Colonic mucosa (tissue), 4 donors: ENCODE results near the gene FOXF2. TPM values are rescaled to one million over a fixed set of nuclear protein-coding genes. Genes with fewer than 3 reads are reported as not detected.

ENCODE experiments used
- DNase-seq: peaks from one replicate; pipeline ENCODE4 v3.0.0-alpha.2; 2020
- H3K27ac ChIP-seq: fragments of 200-600 bp; one replicate; pipeline ENCODE4 v1.8.0; 2021
- H3K27me3 ChIP-seq: fragments of 200-600 bp; one replicate; pipeline ENCODE4 v1.8.0; 2021
- H3K36me3 ChIP-seq: fragments of 200-600 bp; one replicate; pipeline ENCODE4 v1.8.0; 2021
- H3K4me1 ChIP-seq: fragments of 200-600 bp; one replicate; pipeline ENCODE4 v1.8.0; 2021; ENCODE audit warnings: mild to moderate bottlenecking
- H3K4me3 ChIP-seq: fragments of 200-600 bp; one replicate; pipeline ENCODE4 v1.8.0; 2021
- H3K9ac ChIP-seq, 2 donors: one replicate each; pipeline ENCODE4 v1.7.0; 2013; ENCODE audit warnings: control low read depth in 2 of 2, low read depth in 2 of 2, low read length in 2 of 2
- H3K9me3 ChIP-seq: fragments of 200-600 bp; one replicate; pipeline ENCODE4 v1.8.0; 2021
- intact Hi-C: fragments of 100-400 bp; cut with DNase I; formaldehyde crosslinking; loops from one replicate; pipeline ENCODE4 v1.14.1; 2022
- total RNA-seq, 2 donors: library from RNA; stranded (reverse); fragmentation: NEBNext Ultra II Directional in 1 of 2; extraction: Animal tissue kit (Norgen Biotek cat#: 25700) in 1 of 2; gene quantifications; one replicate each; pipeline ENCODE4 v1.2.1, GENCODE V29; 2021
- TF ChIP-seq, protein P1 (sequence below): fragments of 200-600 bp; IDR thresholded peaks from one replicate; pipeline ENCODE4 v1.8.0; 2022; ENCODE audit warnings: antibody characterized with exemption, mild to moderate bottlenecking
- donor health status: healthy.
- donor health status: DM: no; HTN: no; CAD: no.
- donor health status: DM: no; HTN: no; CAD: no.

Gene FOXF2
- total RNA-seq, 2 donors from 2014 or later: 4.2 to 8.4 TPM

DNA sequence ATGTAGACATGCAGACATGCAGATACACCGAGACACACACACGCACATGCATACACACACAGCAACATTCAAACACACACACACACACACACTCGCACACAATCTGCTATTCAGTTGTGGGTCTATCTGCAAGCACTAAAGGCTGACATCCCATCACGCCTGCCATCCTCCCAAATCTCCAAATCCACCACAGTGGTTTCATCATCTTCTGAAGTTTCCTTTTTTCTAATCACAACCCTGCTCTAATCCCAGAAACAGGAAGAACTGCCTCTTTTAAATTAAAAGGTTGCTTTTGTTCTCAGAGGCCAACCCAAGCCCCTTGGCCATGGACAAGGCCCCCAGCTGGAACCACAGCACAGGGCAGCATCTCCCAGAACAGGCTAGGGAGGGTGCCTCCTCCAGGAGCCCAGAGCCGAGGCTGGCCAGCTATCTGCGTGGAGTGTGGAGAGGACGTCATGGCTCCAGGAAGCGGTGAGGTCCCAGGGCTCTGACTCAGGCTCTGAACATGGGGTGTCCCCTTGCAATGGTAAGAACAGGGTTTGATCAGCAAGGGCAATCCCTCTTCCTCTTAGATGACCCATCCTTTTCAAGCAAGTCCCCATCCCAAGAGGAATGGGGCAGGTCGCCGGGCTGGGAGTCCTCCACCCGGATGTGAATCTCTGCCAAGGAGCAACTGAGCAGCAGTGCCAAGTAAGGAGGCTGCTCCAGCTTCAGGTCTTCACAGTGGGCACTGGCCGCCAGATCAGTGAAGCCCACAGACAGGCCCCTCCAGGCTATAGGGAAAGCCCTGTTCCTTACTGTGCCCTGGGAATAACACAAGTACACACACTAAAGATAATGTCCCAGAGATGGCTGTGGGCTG lies 14.7 kb downstream of the FOXF2 start:
- Histone ChIP-seq H3K36me3 (no peaks in the 10 kb centered on the region), H3K9me3 (no peaks in the 10 kb centered on the region), H3K4me3 (no peak overlapping the region), H3K4me1 (no peaks in the 10 kb centered on the region), H3K27me3 (no peaks in the 10 kb centered on the region), H3K9ac (no peak overlapping the region), H3K27ac (no peak overlapping the region)
- DNase-seq: no peak
- intact Hi-C loops: no loop called here
- TF ChIP-seq, protein P1, sequence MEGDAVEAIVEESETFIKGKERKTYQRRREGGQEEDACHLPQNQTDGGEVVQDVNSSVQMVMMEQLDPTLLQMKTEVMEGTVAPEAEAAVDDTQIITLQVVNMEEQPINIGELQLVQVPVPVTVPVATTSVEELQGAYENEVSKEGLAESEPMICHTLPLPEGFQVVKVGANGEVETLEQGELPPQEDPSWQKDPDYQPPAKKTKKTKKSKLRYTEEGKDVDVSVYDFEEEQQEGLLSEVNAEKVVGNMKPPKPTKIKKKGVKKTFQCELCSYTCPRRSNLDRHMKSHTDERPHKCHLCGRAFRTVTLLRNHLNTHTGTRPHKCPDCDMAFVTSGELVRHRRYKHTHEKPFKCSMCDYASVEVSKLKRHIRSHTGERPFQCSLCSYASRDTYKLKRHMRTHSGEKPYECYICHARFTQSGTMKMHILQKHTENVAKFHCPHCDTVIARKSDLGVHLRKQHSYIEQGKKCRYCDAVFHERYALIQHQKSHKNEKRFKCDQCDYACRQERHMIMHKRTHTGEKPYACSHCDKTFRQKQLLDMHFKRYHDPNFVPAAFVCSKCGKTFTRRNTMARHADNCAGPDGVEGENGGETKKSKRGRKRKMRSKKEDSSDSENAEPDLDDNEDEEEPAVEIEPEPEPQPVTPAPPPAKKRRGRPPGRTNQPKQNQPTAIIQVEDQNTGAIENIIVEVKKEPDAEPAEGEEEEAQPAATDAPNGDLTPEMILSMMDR: no peak

DNA sequence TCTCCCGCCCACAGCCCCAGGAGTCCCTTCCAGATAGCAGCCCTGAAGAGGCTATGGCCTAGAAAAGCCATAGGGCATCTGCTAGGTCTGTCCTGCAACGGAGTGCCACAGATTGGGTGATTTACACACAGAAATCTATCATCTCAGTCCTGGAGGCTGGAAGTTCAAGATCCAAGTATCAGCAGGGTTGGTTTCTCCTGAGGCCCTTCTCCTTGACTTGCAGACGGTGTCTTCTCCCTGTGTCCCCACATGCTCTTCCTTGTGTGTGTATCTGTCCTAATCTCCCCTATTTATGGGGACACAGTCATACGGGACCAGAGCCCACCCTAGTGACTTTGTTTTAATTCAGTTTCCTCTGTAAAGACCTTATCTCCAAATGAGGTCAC lies 15.3 kb downstream of the FOXF2 start:
- Histone ChIP-seq H3K9ac (no peak overlapping the region), H3K27ac (no peak overlapping the region), H3K4me3 (no peak overlapping the region), H3K9me3 (no peaks in the 10 kb centered on the region), H3K36me3 (no peaks in the 10 kb centered on the region), H3K4me1 (no peaks in the 10 kb centered on the region), H3K27me3 (no peaks in the 10 kb centered on the region)
- DNase-seq: no peak
- intact Hi-C loops: no loop called here
- TF ChIP-seq, protein P1: no peak

DNA sequence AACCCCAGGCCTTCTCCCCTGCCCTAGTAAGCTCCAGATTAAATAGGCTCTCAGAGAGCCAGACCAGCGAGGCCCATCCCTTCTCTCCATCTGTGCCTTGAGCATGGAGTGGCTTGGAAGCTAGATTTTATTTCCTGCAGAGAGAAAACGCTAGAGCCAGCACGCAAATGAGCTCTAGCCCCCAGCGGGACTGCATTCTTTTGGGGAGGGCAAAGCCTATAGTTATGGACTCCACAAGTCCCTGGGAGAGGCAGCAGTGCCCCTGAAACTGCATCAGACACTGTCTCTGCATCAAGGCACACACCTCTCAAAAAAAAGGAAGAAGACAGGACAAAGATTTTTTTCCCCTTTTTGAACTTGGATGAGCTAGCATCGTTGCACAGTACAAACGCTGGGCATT lies 15.8 kb downstream of the FOXF2 start:
- TF ChIP-seq, protein P1: no peak
- Histone ChIP-seq H3K27me3 (no peaks in the 10 kb centered on the region), H3K9ac (no peak overlapping the region), H3K36me3 (no peaks in the 10 kb centered on the region), H3K4me1 (no peaks in the 10 kb centered on the region), H3K4me3 (no peak overlapping the region), H3K27ac (no peak overlapping the region), H3K9me3 (no peaks in the 10 kb centered on the region)
- intact Hi-C loops: no loop called here
- DNase-seq: no peak

DNA sequence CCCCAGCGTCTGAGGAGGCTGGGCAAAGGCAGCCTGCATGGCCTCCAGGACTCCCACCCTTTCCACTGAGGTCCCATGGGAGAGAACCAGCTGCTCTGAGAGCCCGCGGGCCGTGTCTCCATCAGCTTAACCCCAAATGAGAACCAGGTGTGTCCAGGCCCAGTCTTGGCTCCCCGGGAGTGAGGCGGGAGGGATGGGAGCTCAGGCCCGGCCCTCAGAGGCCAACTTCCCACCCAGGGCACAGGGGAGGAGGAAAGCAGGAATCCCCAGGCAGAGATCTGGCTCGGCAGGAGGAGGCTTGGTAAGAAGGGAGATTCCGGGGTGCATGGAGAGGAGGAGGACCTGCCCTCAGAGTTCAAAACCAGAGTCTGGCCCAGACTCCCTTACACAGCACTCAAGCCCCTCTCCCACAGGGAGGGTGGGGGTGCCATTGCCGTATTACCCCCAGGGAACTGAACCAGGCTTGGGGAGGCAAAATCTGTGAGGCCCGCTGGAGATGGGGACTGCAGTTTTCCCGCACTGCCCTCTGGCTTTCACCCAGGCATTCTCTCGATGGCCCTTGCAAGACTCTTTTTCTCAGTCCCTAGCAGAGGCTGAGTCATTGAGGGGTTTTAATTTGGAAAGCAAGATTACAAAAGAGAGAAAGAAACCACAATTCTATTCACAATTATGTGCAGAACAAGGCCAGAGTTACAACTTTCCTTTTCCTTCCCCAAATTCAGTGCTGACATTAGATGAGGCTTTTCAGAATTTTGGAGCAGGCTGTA lies 17.1 kb downstream of the FOXF2 start:
- Histone ChIP-seq H3K9me3 (no peaks in the 10 kb centered on the region), H3K4me1 (no peaks in the 10 kb centered on the region), H3K36me3 (no peaks in the 10 kb centered on the region), H3K27me3 (no peaks in the 10 kb centered on the region), H3K4me3 (no peak overlapping the region), H3K9ac (no peak overlapping the region), H3K27ac (peak overlapping the region; percentile 44)
- TF ChIP-seq, protein P1: no peak
- no peak for DNase-seq
- intact Hi-C loops: no loop called here

DNA sequence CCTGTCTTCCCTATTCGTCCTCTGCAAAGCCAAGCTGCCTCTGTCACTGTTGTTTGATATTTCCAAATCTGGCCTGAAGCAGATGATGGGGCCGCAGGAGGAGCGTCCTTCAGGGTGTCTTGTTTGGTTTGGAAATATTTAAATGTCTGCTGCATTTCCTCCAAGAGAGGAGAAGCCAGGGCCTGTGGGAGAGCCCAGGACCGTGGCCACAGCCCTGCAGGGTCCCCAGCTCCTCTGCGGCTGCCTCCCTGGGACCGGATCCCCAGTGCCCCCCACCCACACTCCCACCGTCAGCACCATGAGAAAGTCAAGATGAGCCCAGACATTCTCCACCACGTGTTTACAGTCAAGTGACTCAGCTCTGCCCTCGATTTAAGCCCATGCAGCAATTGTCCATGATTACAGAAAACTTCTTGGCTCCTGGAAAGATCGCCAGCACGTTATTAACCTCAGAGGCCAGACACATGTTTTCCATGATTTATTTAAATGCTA lies 18.2 kb downstream of the FOXF2 start:
- intact Hi-C loops: no loop called here
- H3K9ac ChIP-seq: no peak overlapping the region
- H3K27me3 ChIP-seq: no peaks in the 10 kb centered on the region
- no peaks in the 10 kb centered on the region for H3K9me3 ChIP-seq
- no peak overlapping the region for H3K27ac ChIP-seq
- no peaks in the 10 kb centered on the region for H3K4me1 ChIP-seq
- DNase-seq: no peak
- no peaks in the 10 kb centered on the region for H3K36me3 ChIP-seq
- H3K4me3 ChIP-seq: no peak overlapping the region
- TF ChIP-seq, protein P1: no peak
